Ishikawa (cell line): Measurements from ENCODE around the gene DNER.

Source experiments
- CEBPB ChIP-seq: IDR thresholded peaks from 2 replicates; pipeline ENCODE4 v1.6.1; 2012
- CREB1 ChIP-seq: IDR thresholded peaks from 2 replicates; pipeline ENCODE4 v1.6.1; 2012; ENCODE audit warnings: low read depth
- EGR1 ChIP-seq: IDR thresholded peaks from 2 replicates; pipeline ENCODE4 v1.6.1; 2012
- EP300 ChIP-seq: IDR thresholded peaks from 2 replicates; pipeline ENCODE4 v1.6.1; 2012; ENCODE audit warnings: borderline replicate concordance
- FOXM1 ChIP-seq: IDR thresholded peaks from 2 replicates; pipeline ENCODE4 v1.6.1; 2012; ENCODE audit warnings: low read depth, borderline replicate concordance
- NFIC ChIP-seq: IDR thresholded peaks from 2 replicates; pipeline ENCODE4 v1.6.1; 2012
- RAD21 ChIP-seq: IDR thresholded peaks from 2 replicates; pipeline ENCODE4 v1.6.1; 2012; ENCODE audit warnings: low read depth
- TAF1 ChIP-seq: IDR thresholded peaks from 2 replicates; pipeline ENCODE4 v1.6.1; 2012; ENCODE audit warnings: low read depth, mild to moderate bottlenecking
- TCF12 ChIP-seq: IDR thresholded peaks from 2 replicates; pipeline ENCODE4 v1.6.1; 2012; ENCODE audit warnings: low read depth
- TEAD4 ChIP-seq: IDR thresholded peaks from 2 replicates; pipeline ENCODE4 v1.6.1; 2012
- USF1 ChIP-seq: IDR thresholded peaks from 2 replicates; pipeline ENCODE4 v1.6.1; 2012
- ZBTB7A ChIP-seq: IDR thresholded peaks from 2 replicates; pipeline ENCODE4 v1.6.1; 2012; ENCODE audit warnings: low read depth
- TF ChIP-seq, protein P1 (sequence below): IDR thresholded peaks from 2 replicates; pipeline ENCODE4 v1.6.1; 2012
- TF ChIP-seq, protein P2 (sequence below): IDR thresholded peaks from 2 replicates; pipeline ENCODE4 v1.6.1; 2012; ENCODE audit warnings: low read depth, mild to moderate bottlenecking

Gene DNER, protein sequence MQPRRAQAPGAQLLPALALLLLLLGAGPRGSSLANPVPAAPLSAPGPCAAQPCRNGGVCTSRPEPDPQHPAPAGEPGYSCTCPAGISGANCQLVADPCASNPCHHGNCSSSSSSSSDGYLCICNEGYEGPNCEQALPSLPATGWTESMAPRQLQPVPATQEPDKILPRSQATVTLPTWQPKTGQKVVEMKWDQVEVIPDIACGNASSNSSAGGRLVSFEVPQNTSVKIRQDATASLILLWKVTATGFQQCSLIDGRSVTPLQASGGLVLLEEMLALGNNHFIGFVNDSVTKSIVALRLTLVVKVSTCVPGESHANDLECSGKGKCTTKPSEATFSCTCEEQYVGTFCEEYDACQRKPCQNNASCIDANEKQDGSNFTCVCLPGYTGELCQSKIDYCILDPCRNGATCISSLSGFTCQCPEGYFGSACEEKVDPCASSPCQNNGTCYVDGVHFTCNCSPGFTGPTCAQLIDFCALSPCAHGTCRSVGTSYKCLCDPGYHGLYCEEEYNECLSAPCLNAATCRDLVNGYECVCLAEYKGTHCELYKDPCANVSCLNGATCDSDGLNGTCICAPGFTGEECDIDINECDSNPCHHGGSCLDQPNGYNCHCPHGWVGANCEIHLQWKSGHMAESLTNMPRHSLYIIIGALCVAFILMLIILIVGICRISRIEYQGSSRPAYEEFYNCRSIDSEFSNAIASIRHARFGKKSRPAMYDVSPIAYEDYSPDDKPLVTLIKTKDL

GRCh38 chr2:229714080-229714735 lies at the start of gene DNER:
Gene DNER (minus strand): TSS chr2:229714555. CDS start chr2:229714423, 132 bp downstream.
- TF ChIP-seq CEBPB (no peak), RAD21 (no peak), TCF12 (no peak), CREB1 (no peak), ZBTB7A (no peak), NFIC (no peak), EP300 (no peak), EGR1 (no peak)
- TF ChIP-seq, protein P1, sequence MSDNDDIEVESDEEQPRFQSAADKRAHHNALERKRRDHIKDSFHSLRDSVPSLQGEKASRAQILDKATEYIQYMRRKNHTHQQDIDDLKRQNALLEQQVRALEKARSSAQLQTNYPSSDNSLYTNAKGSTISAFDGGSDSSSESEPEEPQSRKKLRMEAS = no peak; the same call in 1 of the 2 replicates

DNA sequence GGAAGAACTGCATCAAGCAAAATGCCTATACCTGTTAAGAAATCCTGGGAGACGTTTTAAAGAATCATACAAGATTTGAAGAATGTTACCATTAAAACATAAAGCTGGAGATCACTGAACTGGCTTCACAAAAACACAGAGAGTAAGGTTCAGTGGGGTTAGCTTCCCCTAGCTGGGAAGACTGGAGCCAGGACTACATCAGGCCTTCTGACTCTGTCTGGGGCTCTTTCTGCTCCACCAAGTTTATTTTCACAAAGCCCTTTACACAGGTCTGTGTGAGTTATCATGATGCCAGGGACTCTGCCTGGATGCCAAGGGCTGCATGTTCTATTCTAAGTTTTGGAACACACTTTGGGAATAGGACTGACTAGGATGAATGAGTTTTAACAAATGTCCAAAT lies 47.3 kb upstream of the DNER start:
- TF ChIP-seq, protein P2, sequence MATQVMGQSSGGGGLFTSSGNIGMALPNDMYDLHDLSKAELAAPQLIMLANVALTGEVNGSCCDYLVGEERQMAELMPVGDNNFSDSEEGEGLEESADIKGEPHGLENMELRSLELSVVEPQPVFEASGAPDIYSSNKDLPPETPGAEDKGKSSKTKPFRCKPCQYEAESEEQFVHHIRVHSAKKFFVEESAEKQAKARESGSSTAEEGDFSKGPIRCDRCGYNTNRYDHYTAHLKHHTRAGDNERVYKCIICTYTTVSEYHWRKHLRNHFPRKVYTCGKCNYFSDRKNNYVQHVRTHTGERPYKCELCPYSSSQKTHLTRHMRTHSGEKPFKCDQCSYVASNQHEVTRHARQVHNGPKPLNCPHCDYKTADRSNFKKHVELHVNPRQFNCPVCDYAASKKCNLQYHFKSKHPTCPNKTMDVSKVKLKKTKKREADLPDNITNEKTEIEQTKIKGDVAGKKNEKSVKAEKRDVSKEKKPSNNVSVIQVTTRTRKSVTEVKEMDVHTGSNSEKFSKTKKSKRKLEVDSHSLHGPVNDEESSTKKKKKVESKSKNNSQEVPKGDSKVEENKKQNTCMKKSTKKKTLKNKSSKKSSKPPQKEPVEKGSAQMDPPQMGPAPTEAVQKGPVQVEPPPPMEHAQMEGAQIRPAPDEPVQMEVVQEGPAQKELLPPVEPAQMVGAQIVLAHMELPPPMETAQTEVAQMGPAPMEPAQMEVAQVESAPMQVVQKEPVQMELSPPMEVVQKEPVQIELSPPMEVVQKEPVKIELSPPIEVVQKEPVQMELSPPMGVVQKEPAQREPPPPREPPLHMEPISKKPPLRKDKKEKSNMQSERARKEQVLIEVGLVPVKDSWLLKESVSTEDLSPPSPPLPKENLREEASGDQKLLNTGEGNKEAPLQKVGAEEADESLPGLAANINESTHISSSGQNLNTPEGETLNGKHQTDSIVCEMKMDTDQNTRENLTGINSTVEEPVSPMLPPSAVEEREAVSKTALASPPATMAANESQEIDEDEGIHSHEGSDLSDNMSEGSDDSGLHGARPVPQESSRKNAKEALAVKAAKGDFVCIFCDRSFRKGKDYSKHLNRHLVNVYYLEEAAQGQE = no peak
- no peak for TF ChIP-seq TEAD4
- no peak for TF ChIP-seq NFIC
- TF ChIP-seq CEBPB = no peak
- TF ChIP-seq ZBTB7A = no peak
- no peak for TF ChIP-seq TAF1
- no peak for TF ChIP-seq EGR1
- TF ChIP-seq, protein P1 = no peak
- TF ChIP-seq CREB1 = no peak

- TF ChIP-seq, protein P2 = no peak
- TF ChIP-seq FOXM1 (no peak), CEBPB (no peak), NFIC (no peak), USF1 (no peak), ZBTB7A (no peak), EP300 (no peak)
Observed at GRCh38 chr2:229752970-229753729, 38.8 kb upstream of the DNER start.

DNA sequence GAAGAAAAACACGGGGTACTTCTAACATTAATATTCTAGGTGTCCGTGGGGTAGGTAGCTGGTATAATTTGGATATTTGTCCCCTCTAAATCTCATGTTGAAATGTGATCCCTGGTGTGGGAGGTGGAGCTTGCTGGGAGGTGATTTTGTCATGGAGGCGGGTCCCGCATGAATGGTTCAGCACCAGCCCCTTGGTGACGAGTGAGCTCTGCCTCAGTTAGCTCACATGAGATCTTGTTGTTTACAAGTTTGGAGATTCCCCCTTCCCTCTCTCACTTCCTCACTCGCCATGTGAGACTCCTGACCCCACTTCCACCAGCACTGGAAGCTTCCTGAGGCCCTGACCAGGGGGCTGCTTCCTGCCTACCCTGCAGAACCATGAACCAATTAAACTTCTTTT lies 35.4 kb upstream of the DNER start:
- TF ChIP-seq CEBPB (no peak), FOXM1 (no peak), NFIC (no peak), TCF12 (no peak), USF1 (no peak), TAF1 (no peak), EP300 (no peak), ZBTB7A (no peak)
- TF ChIP-seq, protein P1 = no peak
- TF ChIP-seq, protein P2 = no peak
